Stomach (tissue), 9 donors: ENCODE data around the gene PRKN. TPM values are rescaled to one million over a fixed set of nuclear protein-coding genes. Genes with fewer than 3 reads are reported as not detected.

Experiments used
- DNase-seq, 2 donors: peaks; one replicate each; pipeline versions ENCODE4 v3.0.0 to v3.0.0-alpha.2; 2013 to 2019
- H3K27ac ChIP-seq, 5 donors: fragments of 200-600 bp in 4 of 5; sonication (generic) in 4 of 5; one replicate each; pipeline ENCODE4 v1.5.1; 2013 to 2019; ENCODE audit warnings: mild to moderate bottlenecking in 1 of 5, moderate library complexity in 1 of 5
- H3K27me3 ChIP-seq, 3 donors: fragments of 200-600 bp; sonication (generic); one replicate each; pipeline ENCODE4 v1.5.1; 2017 to 2019; ENCODE audit warnings: mixed run types in 1 of 3
- H3K36me3 ChIP-seq, 4 donors: fragments of 200-600 bp; sonication (generic); 1 replicate in 3 of 4; 2 replicates in 1 of 4; pipeline ENCODE4 v1.5.1; 2016 to 2019
- H3K4me1 ChIP-seq, 4 donors: fragments of 200-600 bp; sonication (generic); one replicate each; pipeline ENCODE4 v1.5.1; 2016 to 2019
- H3K4me3 ChIP-seq, 4 donors: fragments of 200-600 bp; sonication (generic) in 3 of 4; one replicate each; pipeline ENCODE4 v1.5.1; 2016 to 2019; ENCODE audit warnings: mild to moderate bottlenecking in 1 of 4
- H3K9me3 ChIP-seq, 4 donors: fragments of 200-600 bp; sonication (generic); one replicate each; pipeline ENCODE4 v1.5.1; 2016 to 2019
- CTCF ChIP-seq, 7 experiments: fragments of 450-650 bp in 4 of 7; fragments of 200-600 bp in 3 of 7; sonication (generic) in 3 of 7; IDR thresholded peaks; one replicate each; pipeline ENCODE4 v1.5.1; 2016 to 2019; ENCODE audit warnings: antibody characterized with exemption in 7 of 7, control low read depth in 2 of 7, mild to moderate bottlenecking in 1 of 7
- EP300 ChIP-seq: sonication (generic); formaldehyde crosslinking; IDR thresholded peaks from one replicate; pipeline ENCODE4 v1.6.1; 2017; ENCODE audit warnings: antibody characterized with exemption
- POLR2A ChIP-seq, 4 donors: fragments of 450-650 bp; IDR thresholded peaks; one replicate each; pipeline ENCODE4 v1.6.1; 2016; ENCODE audit warnings: antibody characterized with exemption in 4 of 4, control low read depth in 2 of 4, mild to moderate bottlenecking in 1 of 4, moderate library complexity in 1 of 4
- POLR2AphosphoS5 ChIP-seq, 3 donors: sonication (generic); formaldehyde crosslinking; IDR thresholded peaks; one replicate each; pipeline ENCODE4 v1.6.1; 2016; ENCODE audit warnings: antibody characterized with exemption in 3 of 3
- WGBS, 5 donors: extraction: QIAGEN DNeasy Blood & Tissue Kit in 3 of 5; methylation state at CpG; one replicate each; pipeline versions ENCODE4 v1.1.5 to v1.1.7; 2013 to 2018; 5-methylcytosine and 5-hydroxymethylcytosine counted together
- intact Hi-C: fragments of 100-400 bp; cut with DNase I; formaldehyde crosslinking; loops from one replicate; pipeline ENCODE4 v1.15.1; 2023; ENCODE audit warnings: low total_unique reads
- polyA plus RNA-seq, 3 donors: library from polyadenylated mRNA; stranded (reverse); fragments of 200-250 nt; gene quantifications; one replicate each; pipeline ENCODE4 v1.2.3, GENCODE V29; 2013
- total RNA-seq, 5 donors: library from RNA; depleted of rRNA; stranded (reverse); fragments of >200 nt; gene quantifications; one replicate each; pipeline versions ENCODE4 v1.1.0 to v1.2.3, GENCODE V29; 2014 to 2016
- donor health status: healthy with polysubstance abuse.
- donor health status: Bipolar disorder and iron deficiency.
- donor health status: healthy.

PRKN gene
- total and polyA plus RNA-seq, 8 donors: 0.68 to 19.8 (median 9.5) TPM

- Histone ChIP-seq H3K4me1 (peaks cover 0 to 18% (median 5%) of the 10 kb centered on the region in 4 donors), H3K9me3 (no peaks in the 10 kb centered on the region), H3K4me3 (no peak overlapping the region), H3K36me3 (no peaks in the 10 kb centered on the region), H3K27me3 (no peaks in the 10 kb centered on the region), H3K27ac (peak overlapping the region in 1 of 5 donors; percentile 9)
- intact Hi-C loops: no loop called here
- peak in 1 of 2 donors; percentile 23 for DNase-seq
- WGBS, 5 donors: 81 to 95% (median 91%) methylated on average over 12 to 13 of the region's 13 CpGs
- TF ChIP-seq EP300: no peak
- TF ChIP-seq POLR2A (IDR thresholded peaks at IDR 0.05): no peak
- no peak for TF ChIP-seq CTCF (IDR thresholded peaks at IDR 0.05)
- no peak for TF ChIP-seq POLR2AphosphoS5 (IDR thresholded peaks at IDR 0.05)
These were observed 1101.4 kb downstream of the PRKN start for GRCh38 chr6:161626132-161626676.

- H3K36me3 ChIP-seq: no peaks in the 10 kb centered on the region
These were observed 1103.5 kb downstream of the PRKN start for GRCh38 chr6:161624111-161624510.

GRCh38 chr6:161622779-161623178 lies 1104.8 kb downstream of the PRKN start:
- H3K27me3 ChIP-seq: no peaks in the 10 kb centered on the region
- 34 to 62% (median 50%) methylated on average over 3 of the region's 3 CpGs for WGBS, 5 donors
- no peak for DNase-seq
- intact Hi-C loops: no loop called here
- no peaks in the 10 kb centered on the region for H3K36me3 ChIP-seq
- H3K4me3 ChIP-seq: no peak overlapping the region
- no peak overlapping the region for H3K27ac ChIP-seq
- H3K9me3 ChIP-seq: no peaks in the 10 kb centered on the region
- peaks cover 0 to 13% (median 5%) of the 10 kb centered on the region in 4 donors for H3K4me1 ChIP-seq
- TF ChIP-seq POLR2A (IDR thresholded peaks at IDR 0.05) (no peak), POLR2AphosphoS5 (IDR thresholded peaks at IDR 0.05) (no peak), EP300 (no peak), CTCF (IDR thresholded peaks at IDR 0.05) (no peak)

More at GRCh38 chr6:161624111-161624510, 1103.5 kb downstream of the PRKN start:
- no peak for DNase-seq
- Histone ChIP-seq H3K4me3 (no peak overlapping the region), H3K27ac (no peak overlapping the region), H3K27me3 (no peaks in the 10 kb centered on the region), H3K9me3 (no peaks in the 10 kb centered on the region), H3K4me1 (peaks cover 0 to 13% (median 5%) of the 10 kb centered on the region in 4 donors)
- TF ChIP-seq CTCF (IDR thresholded peaks at IDR 0.05) (no peak), POLR2A (IDR thresholded peaks at IDR 0.05) (no peak), POLR2AphosphoS5 (IDR thresholded peaks at IDR 0.05) (no peak), EP300 (no peak)
- WGBS, 5 donors: 60 to 73% (median 69%) methylated on average over 4 of the region's 4 CpGs
- intact Hi-C loops: no loop called here

GRCh38 chr6:161618831-161619454 lies 1108.6 kb downstream of the PRKN start:
- Histone ChIP-seq H3K9me3 (no peaks in the 10 kb centered on the region), H3K4me3 (no peak overlapping the region), H3K4me1 (peaks cover 0 to 7% (median 5%) of the 10 kb centered on the region in 4 donors), H3K27ac (no peak overlapping the region), H3K27me3 (no peaks in the 10 kb centered on the region), H3K36me3 (no peaks in the 10 kb centered on the region)
- intact Hi-C loops: no loop called here
- 60 to 68% (median 65%) methylated on average over 8 of the region's 8 CpGs for WGBS, 5 donors
- no peak for TF ChIP-seq CTCF (IDR thresholded peaks at IDR 0.05)
- TF ChIP-seq EP300: no peak
- TF ChIP-seq POLR2A (IDR thresholded peaks at IDR 0.05): no peak
- TF ChIP-seq POLR2AphosphoS5 (IDR thresholded peaks at IDR 0.05): no peak
- DNase-seq: peak in 1 of 2 donors; percentile 60
